ENCODE results near the gene SLC6A4.

SLC6A4 gene

GRCh38 chr17:30238387-30239088, 3.0 kb upstream of the SLC6A4 start:
- TF ChIP-seq USF1 (IDR thresholded peaks at IDR 0.05): no peak
- TF ChIP-seq CREB1 (IDR thresholded peaks at IDR 0.05; ENCODE audit: low read depth): no peak
- no peak for TF ChIP-seq YY1 (IDR thresholded peaks at IDR 0.05; ENCODE audit: low read depth)
- TF ChIP-seq EP300 (IDR thresholded peaks at IDR 0.05; ENCODE audit: borderline replicate concordance): no peak
- TF ChIP-seq TAF1 (IDR thresholded peaks at IDR 0.05; ENCODE audit: low read depth): no peak

GRCh38 chr17:30238003-30238344, 2.5 kb upstream of the SLC6A4 start:
- TF ChIP-seq REST (IDR thresholded peaks at IDR 0.05; ENCODE audit: low read depth): no peak

- TF ChIP-seq FOXM1 (IDR thresholded peaks at IDR 0.05; ENCODE audit: borderline replicate concordance, low read depth) (no peak), RAD21 (IDR thresholded peaks at IDR 0.05; ENCODE audit: low read depth) (no peak), YY1 (IDR thresholded peaks at IDR 0.05; ENCODE audit: low read depth) (no peak)
Observed at GRCh38 chr17:30237296-30238002, 2.0 kb upstream of the SLC6A4 start.

GRCh38 chr17:30236766-30237165, 1.3 kb upstream of the SLC6A4 start:
- no peak for TF ChIP-seq TAF1 (IDR thresholded peaks at IDR 0.05; ENCODE audit: low read depth)
- TF ChIP-seq EGR1 (IDR thresholded peaks at IDR 0.05): no peak
- no peak for TF ChIP-seq CREB1 (IDR thresholded peaks at IDR 0.05; ENCODE audit: low read depth)
- TF ChIP-seq RAD21 (IDR thresholded peaks at IDR 0.05; ENCODE audit: low read depth): peak; percentile 70
- no peak for TF ChIP-seq YY1 (IDR thresholded peaks at IDR 0.05; ENCODE audit: low read depth)
- no peak for TF ChIP-seq TCF12 (IDR thresholded peaks at IDR 0.05; ENCODE audit: low read depth)

- TF ChIP-seq REST (IDR thresholded peaks at IDR 0.05; ENCODE audit: low read depth) (no peak), NFIC (IDR thresholded peaks at IDR 0.05) (no peak), CEBPB (IDR thresholded peaks at IDR 0.05) (no peak), YY1 (IDR thresholded peaks at IDR 0.05; ENCODE audit: low read depth) (no peak), TCF12 (IDR thresholded peaks at IDR 0.05; ENCODE audit: low read depth) (no peak), RAD21 (IDR thresholded peaks at IDR 0.05; ENCODE audit: low read depth) (no peak), MAX (IDR thresholded peaks at IDR 0.05) (no peak)
Observed at GRCh38 chr17:30236297-30236624, 764 bp upstream of the SLC6A4 start.

- TF ChIP-seq MAX (IDR thresholded peaks at IDR 0.05) (no peak), USF1 (IDR thresholded peaks at IDR 0.05) (no peak), CEBPB (IDR thresholded peaks at IDR 0.05) (no peak), EGR1 (IDR thresholded peaks at IDR 0.05) (no peak), FOXM1 (IDR thresholded peaks at IDR 0.05; ENCODE audit: borderline replicate concordance, low read depth) (no peak), CREB1 (IDR thresholded peaks at IDR 0.05; ENCODE audit: low read depth) (no peak)
Observed at GRCh38 chr17:30234964-30235363, 533 bp downstream of the SLC6A4 start.

- no peak for TF ChIP-seq TCF12 (IDR thresholded peaks at IDR 0.05; ENCODE audit: low read depth)
- TF ChIP-seq USF1 (IDR thresholded peaks at IDR 0.05): no peak
- TF ChIP-seq NFIC (IDR thresholded peaks at IDR 0.05): no peak
- TF ChIP-seq CREB1 (IDR thresholded peaks at IDR 0.05; ENCODE audit: low read depth): no peak
- TF ChIP-seq MAX (IDR thresholded peaks at IDR 0.05): no peak
- TF ChIP-seq FOXM1 (IDR thresholded peaks at IDR 0.05; ENCODE audit: borderline replicate concordance, low read depth): no peak
- no peak for TF ChIP-seq ZBTB7A (IDR thresholded peaks at IDR 0.05; ENCODE audit: low read depth)
- TF ChIP-seq EP300 (IDR thresholded peaks at IDR 0.05; ENCODE audit: borderline replicate concordance): no peak
- TF ChIP-seq REST (IDR thresholded peaks at IDR 0.05; ENCODE audit: low read depth): no peak
- TF ChIP-seq CEBPB (IDR thresholded peaks at IDR 0.05): no peak
- no peak for TF ChIP-seq EGR1 (IDR thresholded peaks at IDR 0.05)
- no peak for TF ChIP-seq TEAD4 (IDR thresholded peaks at IDR 0.05)
- TF ChIP-seq YY1 (IDR thresholded peaks at IDR 0.05; ENCODE audit: low read depth): no peak
- no peak for TF ChIP-seq TAF1 (IDR thresholded peaks at IDR 0.05; ENCODE audit: low read depth)
- no peak for TF ChIP-seq RAD21 (IDR thresholded peaks at IDR 0.05; ENCODE audit: low read depth)
Observed at GRCh38 chr17:30234296-30234695, 1.2 kb downstream of the SLC6A4 start.
